ENCODE data around the gene MEOX2. TPM values are rescaled to one million over a fixed set of nuclear protein-coding genes. Genes with fewer than 3 reads are reported as not detected.

Gene MEOX2
- total RNA-seq, 6 experiments from 2014 or later: not detected

DNA sequence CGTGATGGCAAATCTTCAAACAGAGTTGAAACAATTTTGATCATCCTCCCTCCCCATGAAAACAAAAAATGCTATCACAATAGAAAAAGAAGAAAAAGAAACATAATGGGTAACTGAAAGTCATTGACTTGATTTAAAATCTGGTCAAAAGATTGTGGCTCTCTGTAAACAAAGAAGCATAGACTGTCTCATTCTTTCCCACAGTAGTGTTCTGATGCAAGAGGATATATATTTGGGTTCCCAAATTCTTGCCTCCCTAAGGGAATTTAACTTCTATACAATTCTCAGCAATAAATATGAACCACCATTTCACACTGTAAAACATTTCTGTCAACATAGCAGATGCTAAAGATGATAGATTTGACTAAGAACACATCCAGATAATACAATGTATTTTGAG, 32.8 kb upstream of the MEOX2 start:
- Mint-ChIP-seq H3K36me3 (ENCODE audit: low read depth) (no peaks in the 10 kb centered on the region), H3K27ac (no peak overlapping the region), H3K4me3 (no peak overlapping the region), H3K9me3 (no peaks in the 10 kb centered on the region), H3K4me1 (ENCODE audit: low read depth) (no peaks in the 10 kb centered on the region), H3K27me3 (ENCODE audit: insufficient read depth) (no peaks in the 10 kb centered on the region)
- DNase-seq: no peak
- TF ChIP-seq, protein P1, sequence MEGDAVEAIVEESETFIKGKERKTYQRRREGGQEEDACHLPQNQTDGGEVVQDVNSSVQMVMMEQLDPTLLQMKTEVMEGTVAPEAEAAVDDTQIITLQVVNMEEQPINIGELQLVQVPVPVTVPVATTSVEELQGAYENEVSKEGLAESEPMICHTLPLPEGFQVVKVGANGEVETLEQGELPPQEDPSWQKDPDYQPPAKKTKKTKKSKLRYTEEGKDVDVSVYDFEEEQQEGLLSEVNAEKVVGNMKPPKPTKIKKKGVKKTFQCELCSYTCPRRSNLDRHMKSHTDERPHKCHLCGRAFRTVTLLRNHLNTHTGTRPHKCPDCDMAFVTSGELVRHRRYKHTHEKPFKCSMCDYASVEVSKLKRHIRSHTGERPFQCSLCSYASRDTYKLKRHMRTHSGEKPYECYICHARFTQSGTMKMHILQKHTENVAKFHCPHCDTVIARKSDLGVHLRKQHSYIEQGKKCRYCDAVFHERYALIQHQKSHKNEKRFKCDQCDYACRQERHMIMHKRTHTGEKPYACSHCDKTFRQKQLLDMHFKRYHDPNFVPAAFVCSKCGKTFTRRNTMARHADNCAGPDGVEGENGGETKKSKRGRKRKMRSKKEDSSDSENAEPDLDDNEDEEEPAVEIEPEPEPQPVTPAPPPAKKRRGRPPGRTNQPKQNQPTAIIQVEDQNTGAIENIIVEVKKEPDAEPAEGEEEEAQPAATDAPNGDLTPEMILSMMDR (IDR thresholded peaks at IDR 0.05): no peak

DNA sequence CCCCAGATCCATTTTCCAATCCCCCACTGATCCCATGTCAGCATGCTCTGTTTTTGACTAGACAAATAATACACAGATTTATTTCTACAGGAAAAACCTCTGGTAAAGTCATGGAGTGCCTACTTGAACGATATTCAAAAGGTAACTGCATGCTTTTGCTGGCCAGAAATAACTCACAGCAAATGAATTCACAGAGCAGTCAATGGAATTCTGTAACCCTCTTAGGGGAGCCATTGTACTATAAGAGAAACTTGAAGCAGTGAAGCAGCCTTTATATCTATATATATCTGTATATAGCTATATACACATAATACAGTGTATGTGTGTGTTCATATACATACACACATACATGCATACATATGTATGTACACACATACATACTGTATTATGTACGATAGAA, 29.0 kb upstream of the MEOX2 start:
- no peak for DNase-seq
- no peak overlapping the region for H3K27ac Mint-ChIP-seq
- H3K36me3 Mint-ChIP-seq (ENCODE audit: low read depth): no peaks in the 10 kb centered on the region
- TF ChIP-seq, protein P1 (IDR thresholded peaks at IDR 0.05): no peak
- H3K27me3 Mint-ChIP-seq (ENCODE audit: insufficient read depth): no peaks in the 10 kb centered on the region; the same call in 1 of the 2 replicates
- H3K9me3 Mint-ChIP-seq: no peaks in the 10 kb centered on the region
- peaks cover under 1% of the 10 kb centered on the region; the same call in 1 of the 2 replicates for H3K4me1 Mint-ChIP-seq (ENCODE audit: low read depth)
- H3K4me3 Mint-ChIP-seq: no peak overlapping the region

DNA sequence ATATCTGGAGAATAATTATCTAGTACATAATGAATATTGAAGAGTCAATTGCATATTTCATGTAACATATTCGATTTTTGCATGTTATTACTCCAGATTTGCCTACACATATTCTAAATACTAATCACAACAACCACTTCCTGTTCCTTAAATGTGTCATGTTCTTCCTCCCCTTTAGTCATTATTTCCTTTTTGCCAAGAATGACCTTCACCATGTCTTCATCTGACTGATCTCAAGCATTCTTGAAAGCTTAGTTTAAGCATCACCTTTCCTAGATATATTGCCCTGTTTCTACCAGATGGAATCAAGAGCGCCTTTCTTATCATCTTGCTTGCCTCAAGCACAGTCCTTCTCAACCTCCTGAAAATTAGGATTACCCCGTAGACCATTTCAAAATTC, 23.5 kb upstream of the MEOX2 start:
- Mint-ChIP-seq H3K4me1 (ENCODE audit: low read depth) (peaks cover 8% of the 10 kb centered on the region), H3K27ac (no peak overlapping the region), H3K9me3 (no peaks in the 10 kb centered on the region), H3K4me3 (no peak overlapping the region), H3K27me3 (ENCODE audit: insufficient read depth) (no peaks in the 10 kb centered on the region; the same call in 1 of the 2 replicates), H3K36me3 (ENCODE audit: low read depth) (no peaks in the 10 kb centered on the region)
- TF ChIP-seq, protein P1 (IDR thresholded peaks at IDR 0.05): no peak
- DNase-seq: no peak

DNA sequence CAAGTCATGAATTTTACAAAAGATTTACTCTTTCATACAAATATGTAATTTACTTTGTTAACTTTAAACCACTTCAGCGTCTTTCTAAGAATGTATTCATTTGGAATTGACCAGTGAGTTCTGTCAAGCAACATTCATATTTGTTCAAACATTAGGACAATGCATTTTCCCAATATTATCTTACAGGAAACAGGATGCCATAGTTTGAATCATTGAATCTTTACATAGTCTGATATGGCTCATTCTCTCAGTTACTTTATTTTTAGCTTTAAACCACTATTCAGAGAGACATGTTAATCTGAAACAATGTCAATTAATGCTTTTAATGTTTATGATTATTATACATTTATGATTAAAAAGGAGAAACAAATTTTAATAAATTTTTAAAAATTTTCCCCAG, 21.1 kb upstream of the MEOX2 start:
- no peaks in the 10 kb centered on the region for H3K27me3 Mint-ChIP-seq (ENCODE audit: insufficient read depth)
- no peaks in the 10 kb centered on the region for H3K36me3 Mint-ChIP-seq (ENCODE audit: low read depth)
- H3K4me1 Mint-ChIP-seq (ENCODE audit: low read depth): peaks cover 8% of the 10 kb centered on the region
- TF ChIP-seq, protein P1 (IDR thresholded peaks at IDR 0.05): no peak
- H3K27ac Mint-ChIP-seq: no peak overlapping the region
- H3K9me3 Mint-ChIP-seq: no peaks in the 10 kb centered on the region
- no peak for DNase-seq
- no peak overlapping the region for H3K4me3 Mint-ChIP-seq

DNA sequence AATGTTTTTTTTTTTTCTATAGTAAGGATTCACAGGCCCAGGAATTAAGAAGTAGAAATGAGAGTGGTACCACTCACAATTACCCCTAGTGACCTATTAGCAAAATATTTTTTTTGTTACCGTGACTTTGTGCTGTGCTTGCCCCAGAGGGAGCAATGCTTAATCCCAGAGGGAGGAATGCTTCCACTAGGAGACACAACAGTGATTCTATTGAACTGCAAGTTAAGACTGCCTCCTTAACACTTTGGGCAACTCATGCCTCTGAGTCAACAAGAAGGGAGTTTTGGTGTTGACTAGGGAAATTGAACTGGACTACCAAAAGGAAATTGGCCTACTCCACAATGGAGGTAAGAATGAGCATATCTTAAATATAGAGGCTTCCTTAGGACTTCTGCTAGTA, 17.2 kb upstream of the MEOX2 start:
- no peaks in the 10 kb centered on the region for H3K9me3 Mint-ChIP-seq
- no peaks in the 10 kb centered on the region for H3K4me1 Mint-ChIP-seq (ENCODE audit: low read depth)
- no peak overlapping the region for H3K4me3 Mint-ChIP-seq
- no peaks in the 10 kb centered on the region for H3K36me3 Mint-ChIP-seq (ENCODE audit: low read depth)
- no peak overlapping the region for H3K27ac Mint-ChIP-seq
- TF ChIP-seq, protein P1 (IDR thresholded peaks at IDR 0.05): no peak
- no peaks in the 10 kb centered on the region for H3K27me3 Mint-ChIP-seq (ENCODE audit: insufficient read depth)
- no peak for DNase-seq

DNA sequence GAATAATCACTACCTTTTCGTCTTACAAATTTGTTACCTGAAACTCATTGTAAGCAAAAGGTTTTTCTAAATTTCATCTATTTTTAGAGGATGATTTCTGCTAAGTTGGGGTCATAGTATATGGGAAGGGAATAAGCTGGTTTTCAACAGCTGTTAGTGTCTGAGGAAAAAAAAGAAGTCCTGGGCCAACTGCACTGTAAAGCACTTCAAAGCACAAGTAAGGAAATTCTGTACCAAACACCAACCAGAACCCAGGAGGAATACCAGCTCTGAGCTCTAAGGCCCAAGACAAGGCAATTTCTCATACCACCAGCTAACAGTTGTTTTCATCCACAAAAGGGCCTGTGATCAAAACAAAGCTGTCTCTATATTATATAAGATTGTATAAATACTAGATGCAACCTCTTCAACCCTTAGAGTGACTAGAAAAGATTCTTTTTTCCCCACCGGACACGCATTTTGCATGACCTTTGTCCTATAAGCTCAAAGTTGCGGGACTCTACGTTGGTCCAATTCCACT, 6.1 kb upstream of the MEOX2 start:
- TF ChIP-seq, protein P1 (IDR thresholded peaks at IDR 0.05): no peak
- no peak overlapping the region for H3K4me3 Mint-ChIP-seq
- H3K36me3 Mint-ChIP-seq (ENCODE audit: low read depth): no peaks in the 10 kb centered on the region
- peaks cover 11% of the 10 kb centered on the region for H3K4me1 Mint-ChIP-seq (ENCODE audit: low read depth)
- no peak overlapping the region for H3K27ac Mint-ChIP-seq
- peaks cover 8% of the 10 kb centered on the region for H3K27me3 Mint-ChIP-seq (ENCODE audit: insufficient read depth)
- H3K9me3 Mint-ChIP-seq: no peaks in the 10 kb centered on the region
- no peak for DNase-seq

All from HFFc6 (cell line).